GM21737 (cell line): Measurements from ENCODE around the gene ERBB3.
"Not testable (repeated sequence)": the region's sequence is repeated elsewhere in the genome, so short reads cannot be mapped to it uniquely, and the experiment has no call there.

ENCODE experiments used
- ATAC-seq: cut with Tn5 transposase; IDR thresholded peaks from one replicate; pipeline ENCODE4 v1.9.1; 2021; ENCODE audit warnings: mild to moderate bottlenecking, moderate library complexity; ENCODE audit not compliant: unreplicated experiment

The ERBB3 gene

GRCh38 chr12:56079723-56080555 lies at the start of gene ERBB3:
ERBB3 (plus strand) TSS chr12:56080165; CDS start chr12:56080301, 136 bp downstream.
- peak; percentile 21 for ATAC-seq

DNA sequence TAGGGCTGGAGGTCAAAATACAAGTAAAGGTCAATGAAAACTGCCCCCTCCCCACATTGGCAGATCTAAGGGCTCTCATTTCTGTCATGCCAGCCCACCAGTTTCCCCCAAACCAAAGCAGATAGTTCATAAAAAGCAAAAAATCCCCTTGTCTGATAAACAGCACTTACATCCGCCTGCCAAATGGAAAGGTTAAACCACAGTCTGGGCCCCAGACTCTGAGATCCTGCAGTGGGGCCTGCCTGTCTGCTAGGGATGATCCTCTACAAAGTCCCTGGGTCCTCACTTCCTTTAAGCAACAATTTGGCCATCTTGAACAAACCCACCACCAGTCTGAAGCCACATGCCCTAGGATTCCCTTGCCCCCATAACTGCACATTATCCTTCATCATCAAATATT lies 48.0 kb upstream of the ERBB3 start:
- no peak for ATAC-seq

DNA sequence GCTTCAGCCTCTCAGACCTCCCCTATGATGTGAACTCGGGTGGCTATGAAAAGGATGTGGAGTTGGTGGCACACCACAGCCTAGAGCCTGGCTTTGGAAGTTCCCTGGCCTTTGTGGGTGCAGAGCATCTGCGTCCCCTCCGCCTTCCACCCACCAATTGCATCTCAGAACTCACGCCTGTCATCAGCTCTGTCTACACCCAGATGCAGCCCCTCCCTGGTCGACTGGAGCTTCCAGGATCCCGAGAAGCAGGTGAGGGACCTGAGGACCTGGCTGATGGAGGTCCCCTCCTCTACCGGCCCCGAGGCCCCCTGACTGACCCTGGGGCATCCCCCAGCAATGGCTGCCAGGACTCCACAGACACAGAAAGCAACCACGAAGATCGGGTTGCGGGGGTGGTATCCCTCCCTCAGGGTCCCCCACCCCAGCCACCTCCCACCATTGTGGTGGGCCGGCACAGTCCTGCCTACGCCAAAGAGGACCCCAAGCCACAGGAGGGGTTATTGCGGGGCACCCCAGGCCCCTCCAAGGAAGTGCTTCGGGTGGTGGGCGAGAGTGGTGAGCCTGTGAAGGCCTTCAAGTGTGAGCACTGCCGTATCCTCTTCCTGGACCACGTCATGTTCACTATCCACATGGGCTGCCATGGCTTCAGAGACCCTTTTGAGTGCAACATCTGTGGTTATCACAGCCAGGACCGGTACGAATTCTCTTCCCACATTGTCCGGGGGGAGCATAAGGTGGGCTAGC lies 45.2 kb upstream of the ERBB3 start:
- ATAC-seq = no peak

- ATAC-seq = no peak
Measured at GRCh38 chr12:56037161-56037560, 42.8 kb upstream of the ERBB3 start.

DNA sequence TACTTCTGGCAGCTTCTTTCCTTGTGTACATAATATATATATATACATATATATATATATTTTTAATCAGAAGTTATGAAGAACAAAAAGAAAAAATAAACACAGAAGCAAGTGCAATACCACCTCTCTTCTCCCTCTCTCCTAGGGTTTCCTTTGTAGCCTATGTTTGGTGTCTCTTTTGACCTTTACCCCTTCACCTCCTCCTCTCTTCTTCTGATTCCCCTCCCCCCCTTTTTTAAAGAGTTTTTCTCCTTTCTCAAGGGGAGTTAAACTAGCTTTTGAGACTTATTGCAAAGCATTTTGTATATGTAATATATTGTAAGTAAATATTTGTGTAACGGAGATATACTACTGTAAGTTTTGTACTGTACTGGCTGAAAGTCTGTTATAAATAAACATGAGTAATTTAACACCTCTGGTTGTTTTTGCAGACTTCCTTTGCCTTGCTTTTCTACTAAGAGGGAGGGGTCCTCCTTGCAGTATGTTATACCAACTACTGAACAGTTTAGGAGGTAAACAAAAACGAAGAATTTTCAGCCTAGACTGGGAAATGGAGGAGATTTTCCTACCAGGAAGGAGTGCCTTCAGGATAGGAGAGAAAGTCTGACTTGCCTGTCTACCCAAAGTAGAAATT lies 41.8 kb upstream of the ERBB3 start:
- ATAC-seq = no peak

GRCh38 chr12:56040151-56040550 lies 39.8 kb upstream of the ERBB3 start:
- no peak for ATAC-seq

DNA sequence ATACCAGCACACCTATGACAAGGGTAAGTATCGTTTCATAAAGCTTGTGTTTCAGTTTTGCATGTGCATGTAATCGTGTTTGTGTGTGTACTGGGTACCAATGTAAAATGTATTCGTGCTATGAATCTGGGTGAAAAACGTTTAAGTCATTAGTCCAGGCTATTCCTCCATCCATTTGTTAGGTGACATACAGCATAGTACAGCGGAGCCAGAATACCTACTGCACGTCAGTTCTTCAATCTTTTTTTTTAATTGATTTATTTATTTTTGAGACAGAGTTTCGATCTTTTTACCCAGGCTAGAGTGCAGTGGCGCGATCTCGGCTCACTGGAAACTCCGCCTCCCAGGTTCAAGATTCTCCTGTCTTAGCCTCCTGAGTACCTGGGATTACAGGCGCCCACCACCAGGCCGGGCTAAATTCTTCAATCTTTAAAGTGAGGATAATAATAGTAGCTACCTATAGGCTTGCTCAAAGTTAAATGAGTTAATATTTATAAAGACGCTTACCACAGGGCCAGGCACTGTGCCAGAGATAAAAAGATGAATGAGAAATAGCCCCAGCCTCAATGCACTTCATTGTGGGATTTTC lies 38.9 kb upstream of the ERBB3 start:
- ATAC-seq = no peak

GRCh38 chr12:56041552-56042429 lies 38.2 kb upstream of the ERBB3 start, which contains the start of gene RPS26:
RPS26 (plus strand) TSS chr12:56041918; CDS start chr12:56042167, 249 bp downstream.
- peak; percentile 87 for ATAC-seq

GRCh38 chr12:56042430-56042813 lies 37.5 kb upstream of the ERBB3 start:
- ATAC-seq = not testable (repeated sequence)

GRCh38 chr12:56042843-56043242 lies 37.1 kb upstream of the ERBB3 start:
- ATAC-seq = no peak

GRCh38 chr12:56046027-56046780 lies 33.8 kb upstream of the ERBB3 start:
- ATAC-seq = no peak

DNA sequence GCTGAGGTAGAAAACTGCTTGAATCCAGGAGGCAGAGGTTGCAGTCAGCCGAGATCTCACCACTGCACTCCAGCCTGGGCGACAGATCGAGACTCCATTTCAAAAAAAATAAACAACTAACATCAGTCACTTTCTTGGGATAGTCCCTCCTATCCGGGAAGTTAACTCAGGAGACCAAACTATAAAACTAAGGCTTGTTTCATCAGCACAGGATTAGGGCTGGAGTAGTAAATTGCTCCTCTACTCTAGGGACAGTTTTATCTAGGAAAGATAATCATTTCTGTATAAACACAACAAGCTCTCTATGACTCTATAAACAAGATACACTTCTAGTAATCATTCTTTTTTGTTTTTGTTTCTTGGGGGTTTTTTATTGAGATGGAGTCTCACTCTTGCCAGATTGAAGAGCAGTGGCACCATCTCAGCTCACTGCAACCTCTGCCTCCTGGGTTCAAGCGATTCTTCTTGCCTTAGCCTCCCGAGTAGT lies 26.5 kb upstream of the ERBB3 start:
- ATAC-seq = no peak

DNA sequence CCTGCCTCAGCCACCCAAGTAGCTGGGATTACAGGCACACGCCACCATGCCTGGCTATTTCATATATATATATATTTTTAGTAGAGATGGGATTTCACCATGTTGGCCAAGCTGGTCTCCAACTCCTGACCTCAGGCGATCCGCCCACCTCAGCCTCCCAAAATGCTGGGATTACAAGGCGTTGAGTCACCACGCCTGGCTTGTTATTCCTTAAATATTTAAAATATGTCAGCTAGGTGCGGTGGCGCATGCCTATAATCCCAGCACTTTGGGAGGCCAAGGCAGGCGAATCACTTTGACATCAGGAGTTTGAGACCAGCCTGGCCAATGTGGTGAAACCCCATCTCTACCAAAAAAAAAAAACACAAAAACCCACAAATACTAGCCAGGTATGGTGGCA lies 20.0 kb upstream of the ERBB3 start:
- not testable (repeated sequence) for ATAC-seq

DNA sequence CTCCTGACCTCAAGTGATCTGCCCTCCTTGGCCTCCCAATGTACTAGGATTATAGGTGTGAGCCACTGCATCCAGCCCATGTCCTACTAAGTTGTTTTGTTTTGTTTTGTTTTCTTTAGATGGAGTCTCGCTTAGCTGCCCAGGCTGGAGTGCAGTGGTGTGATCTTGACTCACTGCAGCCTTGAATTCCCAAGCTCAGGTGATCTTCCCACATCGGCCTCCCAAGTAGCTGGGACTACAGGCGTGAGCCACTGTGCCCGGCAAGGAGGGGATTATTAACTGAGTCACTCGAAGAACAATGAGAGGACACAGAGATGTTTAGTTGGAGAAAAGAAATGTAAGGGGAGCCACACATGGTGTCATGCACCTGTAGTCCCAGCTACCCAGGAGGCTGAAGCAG lies 18.0 kb upstream of the ERBB3 start:
- no peak for ATAC-seq

GRCh38 chr12:56062996-56063395 lies 17.0 kb upstream of the ERBB3 start:
- no peak for ATAC-seq

GRCh38 chr12:56071648-56072047 lies 8.3 kb upstream of the ERBB3 start:
- no peak for ATAC-seq

DNA sequence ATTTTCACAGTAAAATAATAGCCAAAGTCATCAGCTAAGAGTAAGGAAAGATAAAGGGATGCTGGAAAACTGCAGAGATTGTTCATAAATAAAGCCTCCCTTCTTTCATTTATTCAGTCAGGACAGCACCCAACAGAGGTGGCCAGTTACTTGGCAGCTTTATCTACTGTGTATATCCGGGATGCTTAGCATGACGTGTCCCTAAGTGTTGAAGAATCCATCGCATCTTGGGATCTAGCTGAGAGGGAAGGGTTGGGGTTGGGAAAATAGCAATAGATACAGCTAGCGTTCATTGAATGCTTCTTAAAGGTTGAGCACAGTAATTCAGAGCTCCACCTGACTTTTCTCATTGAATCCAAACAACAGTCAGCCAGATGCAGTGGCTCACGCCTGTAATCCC lies 5.6 kb upstream of the ERBB3 start:
- ATAC-seq = no peak

GRCh38 chr12:56077966-56078365 lies 2.0 kb upstream of the ERBB3 start:
- ATAC-seq = not testable (repeated sequence)

GRCh38 chr12:56078427-56078826 lies 1.5 kb upstream of the ERBB3 start:
- ATAC-seq = no peak
